CD4-positive, CD25-positive, alpha-beta regulatory T cell (primary cell): ENCODE data around the gene CD72. TPM values are rescaled to one million over a fixed set of nuclear protein-coding genes. Genes with fewer than 3 reads are reported as not detected.

ENCODE experiments used
- polyA plus RNA-seq, 4 donors: library from polyadenylated mRNA; unstranded; fragments of 300-500 nt; fragmentation: Illumina TruSeq; gene quantifications; one replicate each; pipeline ENCODE4 v1.2.3, GENCODE V29; 2021
- total RNA-seq: library from RNA; stranded (reverse); gene quantifications from one replicate; pipeline ENCODE4 v1.2.3, GENCODE V29; 2022

CD72 gene
- total and polyA plus RNA-seq, 5 donors from 2014 or later = 1.0 to 7.9 (median 2.7) TPM

Other genes with a start within 250 kb of the CD72 start
- gene RUSC2, start 128.3 kb downstream of the CD72 start, total RNA-seq = 0.42 TPM
- under 1 TPM in 1 of 4 donors, not detected in 3; 0.12 TPM for gene RUSC2, start 128.3 kb downstream of the CD72 start, polyA plus RNA-seq
- 24.5 TPM for gene TESK1, start 13.2 kb downstream of the CD72 start, total RNA-seq
- 1 to 10 TPM; 3.9 to 5.7 (median 4.5) TPM for gene TESK1, start 13.2 kb downstream of the CD72 start, polyA plus RNA-seq
- gene SIT1, start 32.5 kb upstream of the CD72 start, total RNA-seq = 76.9 TPM
- 100 to 1,000 TPM; 239 to 346 (median 308) TPM for gene SIT1, start 32.5 kb upstream of the CD72 start, polyA plus RNA-seq
- gene RMRP, start 39.6 kb upstream of the CD72 start, total RNA-seq = 6,542 TPM
- gene RMRP, start 39.6 kb upstream of the CD72 start, polyA plus RNA-seq = not detected
- 31.2 TPM for gene CCDC107, start 39.9 kb upstream of the CD72 start, total RNA-seq
- gene CCDC107, start 39.9 kb upstream of the CD72 start, polyA plus RNA-seq = 10 to 100 TPM; 65.8 to 83.2 (median 71.7) TPM
- gene ARHGEF39, start 46.8 kb upstream of the CD72 start, total RNA-seq = 0.84 TPM
- under 1 TPM; 0.36 to 0.66 (median 0.44) TPM for gene ARHGEF39, start 46.8 kb upstream of the CD72 start, polyA plus RNA-seq
- gene CA9, start 55.5 kb upstream of the CD72 start, total RNA-seq = not detected
- under 1 TPM in 1 of 4 donors, not detected in 3; 0.48 TPM for gene CA9, start 55.5 kb upstream of the CD72 start, polyA plus RNA-seq
- gene TPM2, start 71.5 kb upstream of the CD72 start, total RNA-seq = 38.8 TPM
- gene TPM2, start 71.5 kb upstream of the CD72 start, polyA plus RNA-seq = not detected
- gene TLN1, start 113.8 kb upstream of the CD72 start, total RNA-seq = 277 TPM
- 10 to 100 TPM; 33.7 to 36.2 (median 35.9) TPM for gene TLN1, start 113.8 kb upstream of the CD72 start, polyA plus RNA-seq
- 14.6 TPM for gene CREB3, start 114.3 kb upstream of the CD72 start, total RNA-seq
- gene CREB3, start 114.3 kb upstream of the CD72 start, polyA plus RNA-seq = 10 to 100 TPM; 33.4 to 36.4 (median 34.6) TPM
- 47.9 TPM for gene GBA2, start 130.8 kb upstream of the CD72 start, total RNA-seq
- 10 to 100 TPM; 18.7 to 27.1 (median 21.2) TPM for gene GBA2, start 130.8 kb upstream of the CD72 start, polyA plus RNA-seq
- gene RGP1, start 130.9 kb upstream of the CD72 start, total RNA-seq = 22.8 TPM
- gene RGP1, start 130.9 kb upstream of the CD72 start, polyA plus RNA-seq = 10 to 100 TPM in 1 of 4 donors, 1 to 10 TPM in 3; 4.6 to 10.2 (median 7.0) TPM
- not detected for gene MSMP, start 135.9 kb upstream of the CD72 start, total RNA-seq
- gene MSMP, start 135.9 kb upstream of the CD72 start, polyA plus RNA-seq = under 1 TPM in 1 of 4 donors, not detected in 3; 0.69 TPM
- gene NPR2, start 173.2 kb upstream of the CD72 start, total RNA-seq = 7.7 TPM
- 1 to 10 TPM in 2 of 4 donors, under 1 TPM in 1, not detected in 1; 0.46 to 1.9 (median 1.5) TPM for gene NPR2, start 173.2 kb upstream of the CD72 start, polyA plus RNA-seq
- 0.99 TPM for gene SPAG8, start 193.8 kb upstream of the CD72 start, total RNA-seq
- gene SPAG8, start 193.8 kb upstream of the CD72 start, polyA plus RNA-seq = 1 to 10 TPM in 1 of 4 donors, under 1 TPM in 2, not detected in 1; 0.75 to 1.3 (median 0.85) TPM
- gene HINT2, start 196.6 kb upstream of the CD72 start, total RNA-seq = 21.7 TPM
- gene HINT2, start 196.6 kb upstream of the CD72 start, polyA plus RNA-seq = 100 to 1,000 TPM in 2 of 4 donors, 10 to 100 TPM in 2; 70.5 to 105 (median 90.6) TPM
- not detected for gene FAM221B, start 210.3 kb upstream of the CD72 start, total RNA-seq
- gene FAM221B, start 210.3 kb upstream of the CD72 start, polyA plus RNA-seq = under 1 TPM in 1 of 4 donors, not detected in 3; 0.03 TPM
- 3.3 TPM for gene TMEM8B, start 210.8 kb upstream of the CD72 start, total RNA-seq
- 1 to 10 TPM in 3 of 4 donors, under 1 TPM in 1; 0.21 to 1.5 (median 1.3) TPM for gene TMEM8B, start 210.8 kb upstream of the CD72 start, polyA plus RNA-seq